HG03342 (cell line): Measurements from ENCODE around the gene ACTR3.

Experiments used
- ATAC-seq: cut with Tn5 transposase; IDR thresholded peaks from one replicate; pipeline ENCODE4 v1.9.1; 2021; ENCODE audit warnings: mild to moderate bottlenecking, moderate library complexity; ENCODE audit not compliant: unreplicated experiment

The ACTR3 gene

GRCh38 chr2:113875135-113875534, 14.8 kb upstream of the ACTR3 start:
- ATAC-seq: no peak

GRCh38 chr2:113876503-113877387, 13.1 kb upstream of the ACTR3 start:
- ATAC-seq: no peak

- no peak for ATAC-seq
These were observed 11.9 kb upstream of the ACTR3 start for GRCh38 chr2:113877711-113878598.

- no peak for ATAC-seq
These were observed 11.1 kb upstream of the ACTR3 start for GRCh38 chr2:113878743-113879142.

- no peak for ATAC-seq
These were observed 10.4 kb upstream of the ACTR3 start for GRCh38 chr2:113879457-113879856.

- ATAC-seq: peak; percentile 64
These were observed 3.3 kb upstream of the ACTR3 start for GRCh38 chr2:113886479-113887008.

- ATAC-seq: no peak
These were observed 2.7 kb upstream of the ACTR3 start for GRCh38 chr2:113887009-113887792.

DNA sequence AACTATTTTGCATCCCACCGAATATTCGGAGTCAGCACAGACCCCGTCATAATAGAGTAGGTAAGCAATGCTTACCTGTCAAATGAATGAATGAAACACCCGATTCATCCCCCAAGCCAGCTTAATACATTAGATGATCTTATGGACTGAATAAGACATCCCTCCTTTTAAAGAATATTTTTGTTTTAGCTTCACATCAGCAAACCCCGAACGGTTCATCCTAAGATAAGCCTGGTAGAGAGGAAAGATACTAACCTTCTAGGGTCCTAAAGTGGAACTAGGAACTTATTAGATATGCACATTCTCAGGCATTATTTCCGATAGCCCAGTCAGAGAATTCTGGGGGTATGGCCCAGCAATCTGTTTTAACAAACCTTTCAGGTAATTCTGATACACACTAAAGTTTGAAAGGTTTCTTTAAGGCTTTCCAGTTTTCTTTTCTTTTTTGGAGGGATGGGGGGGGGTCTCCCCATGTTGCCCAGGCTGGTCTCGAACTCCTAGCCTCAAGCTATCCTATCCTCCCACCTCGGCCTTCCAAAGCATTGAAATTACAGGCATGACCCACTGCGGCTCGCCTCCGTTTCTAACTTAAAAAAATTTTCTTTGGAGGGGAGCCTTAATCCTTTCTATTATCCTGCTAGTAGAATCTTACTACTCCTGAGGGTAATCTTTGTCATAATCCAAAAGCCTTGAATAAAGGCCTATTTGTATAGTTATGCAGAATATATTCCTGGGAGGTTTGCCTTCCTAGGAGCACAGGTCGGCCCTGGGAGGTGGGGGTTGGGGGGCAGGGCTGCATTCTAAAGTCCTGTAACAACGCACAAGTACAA, 1.0 kb upstream of the ACTR3 start:
- no peak for ATAC-seq

DNA sequence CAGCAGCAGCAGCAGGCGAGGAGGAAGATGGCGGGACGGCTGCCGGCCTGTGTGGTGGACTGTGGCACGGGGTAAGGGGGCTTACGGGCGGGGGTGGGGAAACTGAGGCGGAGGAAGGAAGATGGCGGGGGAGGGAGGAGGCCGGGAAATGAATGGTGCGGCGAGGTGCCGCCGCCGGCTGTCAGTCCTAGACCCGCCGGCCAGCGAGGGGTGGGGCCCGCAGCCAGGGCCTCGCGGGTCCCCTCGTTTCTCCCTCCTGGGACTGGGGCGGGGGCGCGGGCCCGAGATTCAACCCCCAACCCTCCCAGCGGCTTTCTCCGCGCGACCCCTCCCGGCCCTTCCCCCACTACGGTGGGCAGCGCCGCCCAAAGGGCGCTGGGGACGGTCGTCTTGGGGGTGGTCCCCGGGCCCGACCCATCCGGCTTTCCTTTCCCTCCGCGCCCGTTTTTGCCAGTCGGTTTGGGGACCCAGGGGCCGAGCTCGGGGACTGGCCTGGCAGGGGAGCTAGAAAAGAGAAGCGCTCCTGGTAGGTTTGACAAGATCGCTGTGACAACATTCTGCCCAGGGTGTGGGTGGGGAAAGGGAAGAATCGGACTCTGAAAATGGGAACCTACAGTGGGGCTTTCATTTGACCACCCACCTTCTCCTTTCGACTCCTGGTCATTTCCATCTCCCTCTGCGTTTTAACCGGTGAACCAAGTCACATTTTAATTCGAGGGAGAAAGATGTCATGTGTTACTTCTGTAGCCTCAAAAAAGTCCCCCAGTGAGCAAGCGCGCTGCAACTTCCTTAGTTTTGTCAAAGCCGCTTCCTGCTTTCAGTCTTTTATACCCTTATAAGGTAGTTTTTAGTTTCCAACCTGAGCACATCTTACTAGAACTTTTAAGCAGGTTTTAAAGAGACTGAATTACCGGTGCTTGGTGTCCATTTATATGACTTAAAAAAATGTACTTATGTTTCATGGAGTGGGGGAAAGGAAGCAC, 655 bp downstream of the ACTR3 start:
- peak; percentile 29 for ATAC-seq

- no peak for ATAC-seq
These were observed 1.5 kb downstream of the ACTR3 start for GRCh38 chr2:113891265-113891959.

DNA sequence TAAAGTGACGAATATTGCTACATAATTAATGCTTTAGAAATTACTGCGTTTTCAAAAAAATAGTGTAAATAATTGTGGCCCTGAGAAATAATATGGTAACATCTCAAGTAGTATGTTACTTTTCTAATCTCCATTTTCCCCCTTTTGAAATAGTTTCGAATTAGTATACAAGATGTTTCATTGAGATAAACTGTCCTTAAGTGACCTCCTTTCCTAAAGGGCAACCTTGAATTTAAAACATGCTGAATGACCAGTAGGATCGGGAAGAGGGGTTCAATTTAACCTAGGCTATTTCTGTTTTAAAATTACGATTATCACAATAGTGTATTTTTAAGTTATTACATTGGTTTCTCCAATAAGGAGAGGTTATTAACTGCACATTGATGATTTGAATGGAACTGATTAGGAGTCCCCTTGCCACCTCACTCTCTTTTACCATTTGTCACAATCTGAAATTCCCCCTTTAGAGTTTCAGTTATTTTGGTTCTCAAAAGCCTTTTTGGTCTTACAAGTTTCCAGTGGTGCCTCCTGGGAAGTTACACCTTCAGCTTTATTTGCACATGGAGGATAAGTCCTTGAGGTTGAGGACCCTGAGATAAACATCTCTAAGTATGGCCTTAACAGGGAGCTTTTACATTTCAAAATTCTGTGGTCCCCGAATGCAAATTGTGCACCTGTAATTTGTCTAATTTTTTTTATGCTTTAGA, 2.3 kb downstream of the ACTR3 start:
- ATAC-seq: no peak

- no peak for ATAC-seq
These were observed 4.4 kb downstream of the ACTR3 start for GRCh38 chr2:113894156-113894743.

DNA sequence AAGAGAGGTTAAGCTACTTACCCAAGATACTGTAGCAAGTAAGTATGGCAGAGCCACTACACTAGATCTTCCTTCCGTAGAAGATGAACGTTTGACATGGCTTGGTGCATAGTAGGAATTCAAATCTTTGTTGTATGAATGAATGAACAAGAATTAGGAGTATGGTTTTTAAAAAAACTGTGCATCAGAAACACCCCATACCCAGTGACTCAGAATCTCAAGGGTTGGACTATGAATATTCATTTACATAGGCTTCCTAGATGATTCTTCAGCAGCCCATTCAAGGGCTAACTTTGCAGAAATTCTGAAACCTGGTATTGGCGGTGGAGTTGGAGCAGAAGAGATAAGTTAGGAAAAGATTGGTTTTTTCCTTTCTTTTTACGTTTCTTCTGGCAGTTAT, 5.4 kb downstream of the ACTR3 start:
- ATAC-seq: no peak

DNA sequence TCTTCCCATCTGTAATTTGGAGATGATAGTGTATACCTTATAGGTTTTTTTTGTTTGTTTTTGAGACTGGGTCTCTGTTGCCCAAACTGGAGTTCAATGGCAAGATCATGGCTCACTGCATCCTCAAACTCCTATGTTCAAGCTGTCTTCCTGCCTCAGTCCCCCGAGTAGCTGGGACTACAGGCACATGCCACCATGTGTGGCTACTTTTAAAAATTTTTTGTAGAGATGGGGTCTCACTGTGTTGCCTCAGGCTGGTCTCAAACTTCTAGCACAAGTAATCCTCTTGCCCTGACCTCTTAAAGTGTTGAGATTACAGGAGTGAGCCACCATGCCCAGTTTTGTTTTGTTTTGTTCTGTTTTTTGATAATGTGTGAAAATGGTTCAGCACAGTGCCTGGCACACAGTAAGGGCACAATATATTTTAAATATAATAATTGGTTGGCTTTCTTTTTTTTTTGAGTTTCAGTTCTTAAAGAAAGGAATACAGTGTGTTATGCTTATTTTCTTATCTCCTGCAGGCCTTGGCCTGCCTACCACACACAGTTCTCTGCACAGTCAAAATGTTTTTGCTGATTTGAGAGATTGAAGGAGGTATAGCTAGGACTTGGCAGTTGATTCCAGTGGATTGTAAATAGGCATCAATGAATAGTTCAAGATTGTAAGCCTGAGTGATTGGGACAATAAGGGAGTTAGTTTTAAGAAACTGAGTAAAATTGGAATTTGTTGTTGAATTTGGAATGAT, 6.1 kb downstream of the ACTR3 start:
- no peak for ATAC-seq

DNA sequence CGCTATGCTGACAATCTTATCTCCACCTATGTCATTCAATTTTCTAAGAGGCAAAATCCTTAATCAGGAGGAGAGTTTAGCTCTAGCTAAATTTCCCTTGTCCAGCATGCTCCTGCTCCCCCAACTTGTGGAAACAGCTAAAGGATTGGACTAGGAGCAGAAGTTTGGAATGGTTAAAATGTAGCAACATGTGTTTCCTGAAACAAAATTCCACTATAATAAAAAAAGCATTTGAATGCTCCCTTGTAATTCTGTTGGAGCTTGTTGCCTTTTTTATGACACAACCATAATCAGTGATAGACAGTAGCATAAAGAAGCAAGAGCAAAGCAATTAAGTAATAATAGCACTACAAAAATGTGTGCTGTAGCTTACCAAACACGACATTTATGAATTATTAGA, 6.9 kb downstream of the ACTR3 start:
- ATAC-seq: no peak

GRCh38 chr2:113898081-113898480, 8.2 kb downstream of the ACTR3 start:
- ATAC-seq: no peak
